DOHH2 (cell line): ENCODE results near the gene VPS52.

Experiments used
- EZH2phosphoT487 ChIP-seq: fragments of 200-600 bp; sonication (generic); IDR thresholded peaks from 2 replicates; pipeline ENCODE4 v1.6.1; 2017; ENCODE audit warnings: borderline replicate concordance, mild to moderate bottlenecking, antibody characterized with exemption, low read length, moderate library complexity, mixed read lengths
- TF ChIP-seq, protein P1 (sequence below): fragments of 200-600 bp; sonication (generic); IDR thresholded peaks from one replicate; pipeline ENCODE4 v1.5.1; 2014; ENCODE audit warnings: antibody characterized with exemption, mild to moderate bottlenecking, low read depth, low read length; ENCODE audit not compliant: poor library complexity, severe bottlenecking

DNA sequence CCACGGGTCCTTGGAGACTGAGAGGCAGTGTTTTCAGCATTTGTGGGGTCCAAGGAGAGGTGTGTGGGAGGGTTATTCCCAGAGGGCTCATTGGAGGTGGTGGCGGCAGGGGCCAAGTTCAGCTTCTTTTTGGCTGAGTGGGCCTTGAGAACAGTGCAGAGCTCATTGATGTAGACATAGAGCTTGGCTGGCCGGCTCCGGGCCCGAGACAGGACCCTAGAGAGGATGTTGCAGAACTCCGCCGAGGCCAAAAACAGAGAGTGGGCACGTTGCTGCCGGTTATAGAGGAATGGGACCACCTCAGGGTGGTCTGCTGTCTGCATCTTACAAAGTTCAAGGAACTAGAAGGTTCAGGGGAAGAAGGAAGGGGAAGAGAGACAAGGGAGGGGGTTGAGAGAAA, 49.6 kb upstream of the VPS52 start:
- TF ChIP-seq, protein P1, sequence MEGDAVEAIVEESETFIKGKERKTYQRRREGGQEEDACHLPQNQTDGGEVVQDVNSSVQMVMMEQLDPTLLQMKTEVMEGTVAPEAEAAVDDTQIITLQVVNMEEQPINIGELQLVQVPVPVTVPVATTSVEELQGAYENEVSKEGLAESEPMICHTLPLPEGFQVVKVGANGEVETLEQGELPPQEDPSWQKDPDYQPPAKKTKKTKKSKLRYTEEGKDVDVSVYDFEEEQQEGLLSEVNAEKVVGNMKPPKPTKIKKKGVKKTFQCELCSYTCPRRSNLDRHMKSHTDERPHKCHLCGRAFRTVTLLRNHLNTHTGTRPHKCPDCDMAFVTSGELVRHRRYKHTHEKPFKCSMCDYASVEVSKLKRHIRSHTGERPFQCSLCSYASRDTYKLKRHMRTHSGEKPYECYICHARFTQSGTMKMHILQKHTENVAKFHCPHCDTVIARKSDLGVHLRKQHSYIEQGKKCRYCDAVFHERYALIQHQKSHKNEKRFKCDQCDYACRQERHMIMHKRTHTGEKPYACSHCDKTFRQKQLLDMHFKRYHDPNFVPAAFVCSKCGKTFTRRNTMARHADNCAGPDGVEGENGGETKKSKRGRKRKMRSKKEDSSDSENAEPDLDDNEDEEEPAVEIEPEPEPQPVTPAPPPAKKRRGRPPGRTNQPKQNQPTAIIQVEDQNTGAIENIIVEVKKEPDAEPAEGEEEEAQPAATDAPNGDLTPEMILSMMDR: no peak
- no peak for TF ChIP-seq EZH2phosphoT487
